Immature natural killer cell (primary cell): ENCODE data around the gene POLD3. TPM values are rescaled to one million over a fixed set of nuclear protein-coding genes. Genes with fewer than 3 reads are reported as not detected.

Source experiments
- DNase-seq, 3 donors: peaks; one replicate each; pipeline ENCODE4 v3.0.0; 2022; ENCODE audit warnings: mixed read lengths in 1 of 3
- H3K27ac Mint-ChIP-seq, 6 donors: one replicate each; pipeline ENCODE4 v1.8.0; 2020; ENCODE audit warnings: mixed read lengths in 6 of 6, mild to moderate bottlenecking in 5 of 6, inconsistent platforms in 4 of 6, moderate library complexity in 3 of 6
- H3K27me3 Mint-ChIP-seq, 3 donors: one replicate each; pipeline ENCODE4 v1.8.0; 2020 to 2021; ENCODE audit warnings: low read depth in 3 of 3, mild to moderate bottlenecking in 3 of 3, mixed read lengths in 3 of 3, moderate library complexity in 3 of 3, inconsistent platforms in 1 of 3
- H3K36me3 Mint-ChIP-seq, 3 donors: one replicate each; pipeline ENCODE4 v1.8.0; 2020; ENCODE audit warnings: mixed read lengths in 3 of 3, inconsistent platforms in 2 of 3, mild to moderate bottlenecking in 2 of 3
- H3K4me1 Mint-ChIP-seq, 2 donors: one replicate each; pipeline ENCODE4 v1.8.0; 2020; ENCODE audit warnings: inconsistent platforms in 2 of 2, mild to moderate bottlenecking in 2 of 2, mixed read lengths in 2 of 2, moderate library complexity in 1 of 2
- H3K4me3 Mint-ChIP-seq, 5 donors: one replicate each; pipeline ENCODE4 v1.8.0; 2020; ENCODE audit warnings: mild to moderate bottlenecking in 5 of 5, mixed read lengths in 5 of 5, inconsistent platforms in 3 of 5, moderate library complexity in 3 of 5
- H3K9me3 Mint-ChIP-seq, 6 donors: one replicate each; pipeline ENCODE4 v1.8.0; 2020; ENCODE audit warnings: mild to moderate bottlenecking in 6 of 6, mixed read lengths in 6 of 6, inconsistent platforms in 4 of 6, moderate library complexity in 3 of 6
- polyA plus RNA-seq, 3 donors: library from polyadenylated mRNA; unstranded; fragments of 300-500 nt; fragmentation: Illumina TruSeq; gene quantifications; one replicate each; pipeline ENCODE4 v1.2.3, GENCODE V29; 2021

Gene POLD3, protein sequence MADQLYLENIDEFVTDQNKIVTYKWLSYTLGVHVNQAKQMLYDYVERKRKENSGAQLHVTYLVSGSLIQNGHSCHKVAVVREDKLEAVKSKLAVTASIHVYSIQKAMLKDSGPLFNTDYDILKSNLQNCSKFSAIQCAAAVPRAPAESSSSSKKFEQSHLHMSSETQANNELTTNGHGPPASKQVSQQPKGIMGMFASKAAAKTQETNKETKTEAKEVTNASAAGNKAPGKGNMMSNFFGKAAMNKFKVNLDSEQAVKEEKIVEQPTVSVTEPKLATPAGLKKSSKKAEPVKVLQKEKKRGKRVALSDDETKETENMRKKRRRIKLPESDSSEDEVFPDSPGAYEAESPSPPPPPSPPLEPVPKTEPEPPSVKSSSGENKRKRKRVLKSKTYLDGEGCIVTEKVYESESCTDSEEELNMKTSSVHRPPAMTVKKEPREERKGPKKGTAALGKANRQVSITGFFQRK
- 10 to 100 TPM; 10.5 to 20.7 (median 12.8) TPM for polyA plus RNA-seq

DNA sequence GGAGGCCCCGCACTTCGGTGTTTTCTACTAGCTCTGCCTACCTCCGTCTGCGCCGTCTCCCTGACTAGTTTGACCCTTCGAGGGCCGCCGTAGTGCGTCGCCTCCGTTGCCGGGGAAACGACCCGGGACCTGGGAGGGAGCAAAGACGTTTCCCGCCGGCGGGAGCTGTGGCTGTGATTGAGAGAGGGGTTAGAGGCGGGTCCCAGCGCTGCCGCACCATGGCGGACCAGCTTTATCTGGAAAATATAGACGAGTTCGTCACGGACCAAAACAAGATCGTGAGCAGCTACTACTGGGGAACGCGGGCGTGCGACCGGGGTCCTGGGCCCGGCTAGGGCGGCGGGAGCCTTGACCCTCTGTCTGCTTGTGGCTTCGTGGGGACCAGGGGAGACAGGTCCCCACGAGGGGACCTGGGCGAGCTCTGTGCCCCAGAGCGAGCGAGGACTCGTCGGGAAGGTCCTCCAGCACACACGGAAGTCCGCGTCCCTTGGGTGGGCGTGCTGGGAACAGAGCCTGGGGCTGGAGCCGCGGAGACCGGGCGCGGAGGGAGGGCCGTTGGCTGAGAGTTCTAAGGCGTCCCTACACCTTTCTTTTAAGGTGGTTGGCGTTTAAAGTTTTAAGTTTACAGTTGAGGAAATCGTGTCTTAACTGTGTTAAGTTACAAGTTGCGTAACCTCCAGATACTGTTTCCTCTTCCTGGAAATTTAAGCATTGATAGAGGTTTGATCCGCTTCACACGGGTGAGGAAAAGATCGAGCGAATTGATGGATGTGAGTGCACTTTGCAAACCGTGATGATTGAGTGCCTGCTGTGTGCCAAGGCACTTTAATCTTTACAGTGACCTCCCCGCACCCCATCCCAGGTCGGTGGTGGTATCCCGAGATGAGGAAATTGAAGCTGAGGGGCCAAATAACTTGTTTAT is at the start of gene POLD3:
Gene POLD3, plus strand, starts transcription at position 142 of the 922 bp plus-strand sequence. Its CDS starts 77 bp downstream, at position 219.
- DNase-seq, result peak; percentile 89 to 92 (median 90)
- no peaks in the 10 kb centered on the region for H3K9me3 Mint-ChIP-seq
- H3K27ac Mint-ChIP-seq, result peak within 1 kb of the TSS; percentile 91 to 98 (median 94)
- peak within 1 kb of the TSS; percentile 96 to 100 (median 98) for H3K4me3 Mint-ChIP-seq
- peaks cover 5 to 9% (median 6%) of the 10 kb centered on the region in 3 donors for H3K27me3 Mint-ChIP-seq
- H3K4me1 Mint-ChIP-seq, result peaks cover 16 to 31% of the 10 kb centered on the region in 2 donors
- H3K36me3 Mint-ChIP-seq, result peaks cover 5 to 6% (median 6%) of the 10 kb centered on the region in 3 donors

DNA sequence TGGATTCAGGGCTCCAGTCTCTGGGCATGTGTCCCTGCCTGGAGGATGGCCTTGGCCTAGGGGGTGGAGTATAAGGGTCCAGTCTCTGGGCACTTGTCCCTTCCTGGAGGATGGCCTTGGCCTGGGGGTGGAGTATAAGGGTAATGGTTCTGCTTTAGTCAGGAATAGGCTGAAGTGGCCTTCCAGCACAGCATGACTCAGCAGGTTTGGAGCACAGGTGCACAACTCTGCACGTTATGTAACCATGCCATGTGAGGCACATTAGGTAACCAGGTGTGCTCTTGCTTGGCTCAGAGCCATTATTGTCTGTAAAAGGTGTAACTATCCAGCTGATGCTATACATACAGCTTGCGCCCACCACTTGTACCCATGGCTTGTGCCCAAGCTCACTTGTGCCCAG is 48.4 kb upstream of the POLD3 start:
- no peak for DNase-seq
- peaks cover 1 to 9% (median 5%) of the 10 kb centered on the region in 3 donors for H3K27me3 Mint-ChIP-seq
- no peak overlapping the region for H3K27ac Mint-ChIP-seq
- H3K9me3 Mint-ChIP-seq, result no peaks in the 10 kb centered on the region
- no peak overlapping the region for H3K4me3 Mint-ChIP-seq
- H3K4me1 Mint-ChIP-seq, result no peaks in the 10 kb centered on the region
- no peaks in the 10 kb centered on the region for H3K36me3 Mint-ChIP-seq

DNA sequence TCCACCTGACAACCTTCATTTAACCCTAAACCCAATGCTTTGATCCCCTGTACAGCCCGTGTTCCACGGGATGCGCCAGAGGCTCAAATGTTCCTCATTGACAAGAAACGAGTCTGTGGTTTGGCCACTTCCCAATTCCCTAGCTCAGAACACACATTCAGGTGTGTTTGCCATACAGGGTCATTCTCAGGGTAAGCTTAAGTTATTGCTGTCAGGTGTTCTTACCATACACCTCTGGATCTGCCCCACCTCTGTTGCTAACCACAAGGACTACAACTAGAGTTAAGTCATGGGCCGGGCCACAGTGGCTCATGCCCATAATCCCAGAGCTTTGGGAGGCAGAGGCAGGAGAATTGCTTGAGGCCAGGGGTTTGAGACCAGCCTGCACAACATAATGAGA is 45.6 kb upstream of the POLD3 start:
- DNase-seq, result no peak
- Mint-ChIP-seq H3K4me3 (no peak overlapping the region), H3K9me3 (no peaks in the 10 kb centered on the region), H3K36me3 (no peaks in the 10 kb centered on the region), H3K27me3 (peaks cover 5% of the 10 kb centered on the region in 3 donors), H3K27ac (no peak overlapping the region), H3K4me1 (no peaks in the 10 kb centered on the region)

DNA sequence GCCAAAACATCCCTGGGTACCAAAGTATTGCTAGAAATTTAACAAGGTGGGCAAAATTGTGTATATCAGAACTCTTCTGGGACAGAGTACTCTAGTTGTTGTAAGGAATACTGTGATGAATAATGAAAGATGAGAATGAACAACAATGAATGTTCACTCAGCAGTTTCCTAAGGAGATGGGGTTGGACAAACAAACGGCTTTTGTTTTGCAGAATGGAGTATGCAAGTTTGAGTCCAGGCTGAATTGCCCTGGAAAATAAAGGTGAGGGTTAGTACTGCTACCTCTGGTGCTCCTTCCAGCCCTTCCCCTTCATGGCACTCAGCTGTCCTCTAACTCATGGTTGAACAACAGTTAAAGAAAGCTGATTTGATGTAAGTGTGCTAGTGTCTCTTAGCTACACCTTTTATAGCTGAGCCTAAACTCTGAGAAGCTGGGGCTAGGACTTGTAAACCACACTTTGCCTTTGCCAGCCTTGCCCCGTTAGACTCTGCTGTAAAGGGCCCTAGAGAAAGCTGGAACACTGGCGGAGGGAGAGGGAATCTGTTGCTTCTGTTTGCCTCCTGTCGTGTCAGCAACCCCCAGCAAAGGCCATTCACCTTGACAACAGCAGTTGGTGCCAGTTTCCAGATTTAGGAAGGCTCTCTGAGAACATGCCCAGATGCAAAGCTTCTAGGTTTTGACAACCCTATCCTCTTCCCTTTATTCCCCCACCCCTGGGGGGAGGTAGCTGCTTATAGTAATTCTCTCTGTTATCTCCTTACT is 41.2 kb upstream of the POLD3 start:
- no peak overlapping the region for H3K27ac Mint-ChIP-seq
- H3K4me1 Mint-ChIP-seq, result no peaks in the 10 kb centered on the region
- DNase-seq, result no peak
- H3K27me3 Mint-ChIP-seq, result peaks cover 0 to 7% (median 0%) of the 10 kb centered on the region in 3 donors
- no peaks in the 10 kb centered on the region for H3K9me3 Mint-ChIP-seq
- H3K4me3 Mint-ChIP-seq, result no peak overlapping the region
- H3K36me3 Mint-ChIP-seq, result no peaks in the 10 kb centered on the region

DNA sequence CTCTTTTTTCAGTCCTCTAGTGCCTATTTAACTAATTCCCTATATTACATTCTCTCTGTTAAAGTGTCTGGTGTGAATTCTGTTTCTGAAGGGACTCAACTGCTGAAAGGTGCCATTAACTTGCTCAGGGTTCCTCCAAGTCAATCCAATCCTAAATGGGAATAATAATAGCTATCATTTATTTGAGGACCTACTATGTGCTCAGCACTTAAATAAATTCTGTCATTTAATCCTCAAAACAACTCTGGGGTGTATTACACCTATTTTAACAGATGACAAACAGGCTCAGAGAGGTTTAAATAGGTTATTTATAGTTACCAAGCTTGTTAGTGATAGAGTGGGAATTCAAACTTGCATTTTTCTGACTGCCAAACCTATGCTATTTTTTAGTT is 40.6 kb upstream of the POLD3 start:
- Mint-ChIP-seq H3K9me3 (no peaks in the 10 kb centered on the region), H3K4me3 (no peak overlapping the region), H3K36me3 (no peaks in the 10 kb centered on the region), H3K4me1 (no peaks in the 10 kb centered on the region), H3K27me3 (peaks cover 0 to 7% (median 0%) of the 10 kb centered on the region in 3 donors), H3K27ac (no peak overlapping the region)
- DNase-seq, result no peak

DNA sequence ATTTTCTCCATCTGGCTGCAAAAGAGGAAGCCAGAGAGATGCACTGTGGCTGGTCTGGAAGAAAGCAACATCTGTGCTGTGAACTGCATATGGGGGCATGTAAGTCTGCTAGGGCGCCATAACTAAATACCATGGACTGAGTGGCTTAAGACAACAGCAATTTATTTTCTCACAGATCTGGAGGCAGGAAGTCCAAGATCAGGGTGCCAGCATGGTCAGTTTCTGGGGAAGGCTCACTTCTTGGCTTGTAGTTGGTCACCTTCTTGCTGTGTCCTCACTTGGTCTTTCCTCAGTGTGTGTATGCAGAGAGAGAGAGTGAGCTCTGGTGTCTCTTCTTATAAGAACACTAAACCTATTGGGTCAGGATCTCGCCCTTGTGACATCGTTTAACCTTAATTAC is 34.9 kb upstream of the POLD3 start:
- no peak overlapping the region for H3K27ac Mint-ChIP-seq
- H3K27me3 Mint-ChIP-seq, result peaks cover 0 to 7% (median 4%) of the 10 kb centered on the region in 3 donors
- no peak for DNase-seq
- no peak overlapping the region for H3K4me3 Mint-ChIP-seq
- H3K4me1 Mint-ChIP-seq, result no peaks in the 10 kb centered on the region
- H3K9me3 Mint-ChIP-seq, result peaks cover 0 to 6% (median 0%) of the 10 kb centered on the region in 6 donors
- peaks cover 0 to 5% (median 0%) of the 10 kb centered on the region in 3 donors for H3K36me3 Mint-ChIP-seq

DNA sequence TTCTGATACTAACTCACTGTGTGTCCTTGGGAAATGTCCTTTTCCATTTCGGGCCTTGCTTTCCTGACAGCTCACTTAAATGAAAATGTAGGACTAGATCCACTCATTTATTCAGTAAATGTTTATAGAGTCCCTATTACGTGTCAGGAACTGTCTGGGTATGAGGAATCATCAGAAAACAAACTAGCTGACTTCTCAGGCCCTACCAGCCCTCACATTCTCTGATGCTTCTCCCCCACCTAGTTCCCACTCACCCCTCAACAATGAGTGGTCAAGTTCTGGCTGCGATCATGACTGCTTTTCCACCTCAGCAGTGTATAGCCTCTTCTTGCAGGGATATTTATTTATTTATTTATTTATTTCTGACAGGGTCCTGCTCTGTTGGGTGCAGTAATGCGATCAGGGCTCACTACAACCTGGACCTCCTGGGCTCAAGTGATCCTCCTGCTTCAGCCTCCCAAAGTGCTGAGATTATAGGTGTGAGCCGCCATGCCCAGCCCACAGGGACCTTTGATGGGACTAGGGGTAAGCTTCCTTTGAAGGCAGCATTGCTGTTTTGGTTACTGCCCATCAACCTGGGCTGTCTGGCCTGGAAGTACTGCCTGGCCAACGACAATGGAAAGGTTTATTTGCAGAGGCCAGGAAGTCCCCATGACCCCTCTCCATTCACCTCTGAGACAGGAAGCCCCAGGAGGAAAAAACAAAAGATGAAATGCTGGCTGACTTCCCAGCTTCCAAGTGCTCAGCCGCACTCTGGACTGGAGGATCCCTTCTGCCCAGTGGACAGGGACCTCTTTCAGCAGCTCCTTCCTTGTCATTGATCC is 33.1 kb upstream of the POLD3 start:
- Mint-ChIP-seq H3K36me3 (peaks cover 0 to 5% (median 0%) of the 10 kb centered on the region in 3 donors), H3K4me1 (no peaks in the 10 kb centered on the region), H3K9me3 (peaks cover 0 to 6% (median 0%) of the 10 kb centered on the region in 6 donors), H3K27ac (no peak overlapping the region), H3K4me3 (no peak overlapping the region), H3K27me3 (peaks cover 0 to 7% (median 6%) of the 10 kb centered on the region in 3 donors)
- no peak for DNase-seq

DNA sequence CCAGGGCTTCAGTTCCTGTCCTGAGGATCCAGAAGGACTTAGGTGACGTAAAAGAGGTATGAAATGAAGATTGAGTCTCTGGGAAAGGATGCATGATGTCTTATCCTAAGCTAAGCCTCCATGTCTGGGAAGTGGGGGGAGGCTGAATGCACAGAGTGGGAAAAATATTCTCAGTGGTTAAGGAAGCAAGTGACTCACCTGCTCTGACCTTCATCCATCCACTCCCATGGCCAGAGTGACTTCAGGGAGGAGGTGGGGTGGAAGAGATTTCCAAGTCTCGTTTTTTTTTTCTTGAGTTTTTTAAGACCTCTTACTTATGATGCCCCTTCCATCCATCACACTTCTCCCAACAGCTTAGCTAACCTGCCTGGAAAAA is 32.5 kb upstream of the POLD3 start:
- H3K27ac Mint-ChIP-seq, result no peak overlapping the region
- H3K27me3 Mint-ChIP-seq, result peaks cover 0 to 7% (median 4%) of the 10 kb centered on the region in 3 donors
- peaks cover 0 to 6% (median 0%) of the 10 kb centered on the region in 6 donors for H3K9me3 Mint-ChIP-seq
- peaks cover 0 to 5% (median 0%) of the 10 kb centered on the region in 3 donors for H3K36me3 Mint-ChIP-seq
- no peak overlapping the region for H3K4me3 Mint-ChIP-seq
- DNase-seq, result no peak
- H3K4me1 Mint-ChIP-seq, result no peaks in the 10 kb centered on the region

DNA sequence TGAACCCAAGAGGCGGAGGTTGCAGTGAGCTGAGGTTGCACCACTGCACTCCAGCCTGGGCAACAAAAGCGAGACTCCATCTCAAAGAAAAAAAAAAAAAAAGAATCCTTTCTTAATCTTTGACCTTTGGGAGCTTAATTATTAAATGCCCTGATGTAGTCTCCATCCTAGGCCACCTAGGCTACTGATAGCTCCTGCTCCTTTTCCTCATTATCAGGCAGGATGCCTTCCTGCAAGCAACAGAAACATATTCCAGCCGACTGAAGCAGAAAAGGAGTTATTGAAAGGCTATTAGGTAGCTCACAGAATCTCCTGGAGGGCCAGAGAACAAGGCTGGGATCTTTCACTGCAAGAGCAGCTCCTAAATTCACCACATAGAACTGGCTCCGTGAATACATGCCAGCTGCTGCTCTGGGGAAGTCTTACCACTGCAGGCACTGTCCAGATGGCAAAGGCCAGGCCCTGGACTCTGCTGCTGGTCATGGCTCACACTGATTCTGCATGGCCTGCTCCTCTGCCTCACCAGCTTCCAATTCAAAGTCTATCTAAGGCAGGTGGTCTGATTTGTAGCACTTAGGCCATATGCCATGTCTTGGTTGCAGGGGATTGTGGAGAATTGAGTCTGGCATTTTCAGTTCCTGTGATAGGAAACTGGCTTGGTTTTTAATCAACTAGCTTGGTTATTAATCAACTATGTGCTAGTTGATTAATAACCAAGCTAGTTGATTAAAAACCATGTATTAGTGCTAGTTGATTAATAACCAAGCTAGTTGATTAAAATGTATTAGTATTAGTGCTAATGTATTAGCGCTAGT is 26.0 kb upstream of the POLD3 start:
- DNase-seq, result no peak
- Mint-ChIP-seq H3K36me3 (peaks cover 0 to 4% (median 0%) of the 10 kb centered on the region in 3 donors), H3K9me3 (peaks cover 0 to 2% (median 0%) of the 10 kb centered on the region in 6 donors), H3K27me3 (peaks cover 0 to 7% (median 2%) of the 10 kb centered on the region in 3 donors), H3K4me1 (no peaks in the 10 kb centered on the region), H3K4me3 (no peak overlapping the region), H3K27ac (no peak overlapping the region)

DNA sequence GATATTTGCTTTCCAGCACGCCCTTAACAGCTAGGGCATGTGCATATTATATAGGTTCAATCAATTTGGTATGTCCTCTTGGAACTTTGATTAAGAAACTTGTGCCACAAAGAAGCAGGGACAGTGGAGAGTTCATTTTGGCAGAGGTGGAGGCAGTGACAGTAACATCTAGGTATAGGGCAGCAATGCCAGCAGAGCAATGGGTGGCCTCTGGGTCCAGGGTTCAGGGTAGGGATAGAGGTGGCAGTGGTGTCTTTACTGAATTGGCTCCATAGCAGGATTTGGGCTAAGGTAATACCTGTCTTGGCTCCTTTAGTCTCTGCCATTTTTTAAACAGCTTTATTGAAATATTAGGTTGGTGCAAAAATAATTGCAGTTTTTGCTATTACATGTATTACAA is 24.4 kb upstream of the POLD3 start:
- H3K9me3 Mint-ChIP-seq, result no peaks in the 10 kb centered on the region
- H3K36me3 Mint-ChIP-seq, result no peaks in the 10 kb centered on the region
- no peak overlapping the region for H3K27ac Mint-ChIP-seq
- no peak overlapping the region for H3K4me3 Mint-ChIP-seq
- no peaks in the 10 kb centered on the region for H3K4me1 Mint-ChIP-seq
- peaks cover 0 to 3% (median 2%) of the 10 kb centered on the region in 3 donors for H3K27me3 Mint-ChIP-seq
- no peak for DNase-seq

DNA sequence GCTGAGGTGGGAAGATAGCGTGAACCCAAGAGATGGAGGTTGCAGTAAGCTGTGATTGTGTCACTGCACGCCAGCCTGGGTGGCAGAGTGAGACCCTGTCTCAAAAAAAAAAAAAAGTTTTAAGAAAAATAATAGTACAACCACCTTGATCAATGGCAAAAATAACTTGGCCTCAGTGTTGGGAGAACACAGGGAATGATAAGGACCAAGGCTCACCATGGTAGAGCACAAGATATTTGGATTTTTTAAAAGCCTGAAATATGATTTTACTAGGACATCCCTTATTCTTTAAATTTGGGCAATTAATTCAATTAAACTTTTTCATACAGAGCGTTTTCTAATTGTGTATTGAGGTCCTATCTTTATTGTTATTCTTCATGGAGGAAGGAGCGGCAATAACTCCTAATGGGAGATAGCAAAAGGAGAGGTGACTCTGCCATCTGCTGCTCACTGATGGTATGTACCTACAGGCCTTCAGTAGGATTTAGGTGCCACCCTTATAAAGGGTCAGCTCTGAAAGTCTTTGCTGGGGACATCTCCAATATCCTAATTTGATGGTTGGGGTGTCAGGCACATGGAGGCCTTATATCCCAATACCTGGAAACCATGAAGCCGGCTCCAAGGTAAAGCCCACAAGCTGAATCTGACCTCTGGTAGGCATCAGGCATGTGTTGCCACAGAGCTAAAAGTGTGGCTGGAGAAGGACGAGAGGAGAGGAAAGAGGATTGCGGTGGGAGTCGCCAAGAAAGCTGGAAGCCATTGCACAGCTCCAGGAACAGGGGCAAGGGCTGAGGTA is 21.9 kb upstream of the POLD3 start:
- H3K4me1 Mint-ChIP-seq, result no peaks in the 10 kb centered on the region
- no peak overlapping the region for H3K4me3 Mint-ChIP-seq
- H3K27me3 Mint-ChIP-seq, result peaks cover 0 to 2% (median 0%) of the 10 kb centered on the region in 3 donors
- no peaks in the 10 kb centered on the region for H3K36me3 Mint-ChIP-seq
- DNase-seq, result peak in 1 of 3 donors; percentile 8
- H3K9me3 Mint-ChIP-seq, result no peaks in the 10 kb centered on the region
- H3K27ac Mint-ChIP-seq, result peak overlapping the region in 1 of 6 donors; percentile 25
